ENCODE results near the gene POU2F3. TPM values are rescaled to one million over a fixed set of nuclear protein-coding genes. Genes with fewer than 3 reads are reported as not detected.
A peak's percentile ranks its signal among the peaks of the same experiment; 100 is the strongest.

The POU2F3 gene
- total RNA-seq, 1 experiment from 2014 or later: not detected

- H3K27me3 ChIP-seq (replicated peaks; ENCODE audit: control insufficient read depth, insufficient read depth, low read length): no peaks in the 10 kb centered on the region
- CTCF ChIA-PET: no interaction called here
- H3K9me3 ChIP-seq: no peaks in the 10 kb centered on the region
- no peaks in the 10 kb centered on the region for H3K27me3 Mint-ChIP-seq (ENCODE audit: insufficient read depth, unreplicated experiment)
- intact Hi-C loops (cut with micrococcal nuclease; ENCODE audit: unreplicated experiment): no loop called here
- peak overlapping the region; percentile 21 for H3K27ac Mint-ChIP-seq (ENCODE audit: unreplicated experiment)
- no peak overlapping the region for H3K4me3 ChIP-seq (ENCODE audit: low read depth, low read length)
- no TSS peak for BruUV-seq (replicated peaks)
- H3K4me1 ChIP-seq: peaks cover 11% of the 10 kb centered on the region
- POLR2A ChIA-PET: no interaction called here
- peak; percentile 58 to 87 for DNase-seq
- H3K4me1 Mint-ChIP-seq (ENCODE audit: low read depth, unreplicated experiment): peaks cover 12% of the 10 kb centered on the region
- no peaks in the 10 kb centered on the region for H3K36me3 ChIP-seq (ENCODE audit: control insufficient read depth, insufficient read depth, low read length)
- no peaks in the 10 kb centered on the region for H3K9me3 Mint-ChIP-seq (ENCODE audit: unreplicated experiment)
- H3K4me3 Mint-ChIP-seq (ENCODE audit: unreplicated experiment): no peak overlapping the region
- TF ChIP-seq CTCF (IDR thresholded peaks at IDR 0.05; ENCODE audit: insufficient read depth in 1 of 2, low read depth in 1 of 2, low read length in 1 of 2, severe bottlenecking in 1 of 2, unreplicated experiment in 1 of 2): no peak
- no peaks in the 10 kb centered on the region for H3K36me3 Mint-ChIP-seq (ENCODE audit: insufficient read depth, unreplicated experiment)
Measured at GRCh38 chr11:120221115-120221752, 18.7 kb upstream of the POU2F3 start.

GRCh38 chr11:120222916-120223315, 17.0 kb upstream of the POU2F3 start:
- no peaks in the 10 kb centered on the region for H3K27me3 ChIP-seq (replicated peaks; ENCODE audit: control insufficient read depth, insufficient read depth, low read length)
- Mint-ChIP-seq H3K4me1 (ENCODE audit: low read depth, unreplicated experiment) (peaks cover 12% of the 10 kb centered on the region), H3K36me3 (ENCODE audit: insufficient read depth, unreplicated experiment) (no peaks in the 10 kb centered on the region), H3K27me3 (ENCODE audit: insufficient read depth, unreplicated experiment) (no peaks in the 10 kb centered on the region), H3K27ac (ENCODE audit: unreplicated experiment) (no peak overlapping the region), H3K4me3 (ENCODE audit: unreplicated experiment) (no peak overlapping the region), H3K9me3 (ENCODE audit: unreplicated experiment) (no peaks in the 10 kb centered on the region)
- no peaks in the 10 kb centered on the region for H3K36me3 ChIP-seq (ENCODE audit: control insufficient read depth, insufficient read depth, low read length)
- ChIA-PET CTCF (interaction anchor here (1.0 kb wide), 1 partner anchor 77 kb away, joined by 3 read pairs; no protein-coding TSS in a partner anchor), POLR2A (no interaction called here)
- no TSS peak for BruUV-seq (replicated peaks)
- intact Hi-C loops (cut with micrococcal nuclease; ENCODE audit: unreplicated experiment): no loop called here
- peaks cover 11% of the 10 kb centered on the region for H3K4me1 ChIP-seq
- no peak for DNase-seq
- H3K4me3 ChIP-seq (ENCODE audit: low read depth, low read length): no peak overlapping the region
- TF ChIP-seq CTCF (IDR thresholded peaks at IDR 0.05; ENCODE audit: insufficient read depth in 1 of 2, low read depth in 1 of 2, low read length in 1 of 2, severe bottlenecking in 1 of 2, unreplicated experiment in 1 of 2): no peak
- no peaks in the 10 kb centered on the region for H3K9me3 ChIP-seq

GRCh38 chr11:120223793-120224192, 16.1 kb upstream of the POU2F3 start:
- ChIA-PET CTCF (interaction anchor here (0.6 to 1.1 kb wide), 3 partner anchors 38 to 76 kb away, joined by 3 read pairs; no protein-coding TSS in a partner anchor), POLR2A (no interaction called here)
- DNase-seq: no peak
- Histone ChIP-seq H3K36me3 (ENCODE audit: control insufficient read depth, insufficient read depth, low read length) (no peaks in the 10 kb centered on the region), H3K9me3 (no peaks in the 10 kb centered on the region), H3K27me3 (replicated peaks; ENCODE audit: control insufficient read depth, insufficient read depth, low read length) (no peaks in the 10 kb centered on the region), H3K4me3 (ENCODE audit: low read depth, low read length) (no peak overlapping the region), H3K4me1 (peaks cover 11% of the 10 kb centered on the region)
- Mint-ChIP-seq H3K4me1 (ENCODE audit: low read depth, unreplicated experiment) (peaks cover 12% of the 10 kb centered on the region), H3K9me3 (ENCODE audit: unreplicated experiment) (no peaks in the 10 kb centered on the region), H3K36me3 (ENCODE audit: insufficient read depth, unreplicated experiment) (no peaks in the 10 kb centered on the region), H3K4me3 (ENCODE audit: unreplicated experiment) (no peak overlapping the region), H3K27me3 (ENCODE audit: insufficient read depth, unreplicated experiment) (no peaks in the 10 kb centered on the region), H3K27ac (ENCODE audit: unreplicated experiment) (no peak overlapping the region)
- intact Hi-C loops (cut with micrococcal nuclease; ENCODE audit: unreplicated experiment): no loop called here
- BruUV-seq (replicated peaks): no TSS peak
- no peak for TF ChIP-seq CTCF (IDR thresholded peaks at IDR 0.05; ENCODE audit: insufficient read depth in 1 of 2, low read depth in 1 of 2, low read length in 1 of 2, severe bottlenecking in 1 of 2, unreplicated experiment in 1 of 2)
